ENCODE measurements around the gene GLI2.

The GLI2 gene

DNA sequence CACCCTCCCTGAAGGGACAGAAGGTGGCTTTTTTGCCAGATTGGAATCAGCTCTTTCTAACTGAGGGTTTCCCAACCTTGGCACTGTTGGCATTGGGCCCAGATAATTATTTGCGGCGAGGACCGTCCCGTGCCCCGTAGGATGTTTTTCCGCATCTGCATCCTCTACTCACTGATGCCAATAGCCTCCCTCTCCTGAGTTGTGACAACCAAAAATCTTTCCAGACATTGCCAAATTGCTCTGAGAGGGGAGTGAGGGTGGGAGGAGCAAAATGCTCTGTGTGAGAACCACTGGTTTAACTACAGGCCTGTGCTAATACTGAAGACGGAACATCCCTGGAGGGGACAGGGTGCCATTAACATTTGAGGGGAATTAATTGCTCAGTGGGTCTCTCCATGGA lies 33.6 kb upstream of the GLI2 start:
- TF ChIP-seq ZFX (IDR thresholded peaks at IDR 0.05) = no peak
- TF ChIP-seq, protein P1, sequence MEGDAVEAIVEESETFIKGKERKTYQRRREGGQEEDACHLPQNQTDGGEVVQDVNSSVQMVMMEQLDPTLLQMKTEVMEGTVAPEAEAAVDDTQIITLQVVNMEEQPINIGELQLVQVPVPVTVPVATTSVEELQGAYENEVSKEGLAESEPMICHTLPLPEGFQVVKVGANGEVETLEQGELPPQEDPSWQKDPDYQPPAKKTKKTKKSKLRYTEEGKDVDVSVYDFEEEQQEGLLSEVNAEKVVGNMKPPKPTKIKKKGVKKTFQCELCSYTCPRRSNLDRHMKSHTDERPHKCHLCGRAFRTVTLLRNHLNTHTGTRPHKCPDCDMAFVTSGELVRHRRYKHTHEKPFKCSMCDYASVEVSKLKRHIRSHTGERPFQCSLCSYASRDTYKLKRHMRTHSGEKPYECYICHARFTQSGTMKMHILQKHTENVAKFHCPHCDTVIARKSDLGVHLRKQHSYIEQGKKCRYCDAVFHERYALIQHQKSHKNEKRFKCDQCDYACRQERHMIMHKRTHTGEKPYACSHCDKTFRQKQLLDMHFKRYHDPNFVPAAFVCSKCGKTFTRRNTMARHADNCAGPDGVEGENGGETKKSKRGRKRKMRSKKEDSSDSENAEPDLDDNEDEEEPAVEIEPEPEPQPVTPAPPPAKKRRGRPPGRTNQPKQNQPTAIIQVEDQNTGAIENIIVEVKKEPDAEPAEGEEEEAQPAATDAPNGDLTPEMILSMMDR (conservative IDR thresholded peaks at IDR 0.05) = no peak
- no peak overlapping the region for H3K27ac ChIP-seq

DNA sequence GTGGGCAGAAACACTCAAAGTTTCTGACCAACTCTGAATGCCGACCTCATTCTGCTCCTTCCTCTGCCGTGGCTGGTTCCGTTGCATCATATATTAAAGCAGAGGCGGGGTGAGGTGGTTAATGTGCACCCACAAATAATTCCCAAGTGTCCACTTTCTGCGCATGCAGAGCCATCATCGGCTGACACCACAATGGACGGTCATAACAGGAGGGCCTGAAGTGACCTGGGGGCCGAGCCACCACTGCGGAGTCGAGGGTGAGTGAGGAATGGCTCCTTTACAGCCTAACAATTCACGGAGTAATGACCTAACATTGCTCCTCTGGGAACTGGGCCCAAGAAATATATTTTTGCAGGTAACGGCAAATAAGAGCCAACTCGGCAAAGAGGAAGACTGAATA lies 32.9 kb upstream of the GLI2 start:
- TF ChIP-seq, protein P1 (conservative IDR thresholded peaks at IDR 0.05) = no peak
- TF ChIP-seq ZFX (IDR thresholded peaks at IDR 0.05) = no peak
- H3K27ac ChIP-seq = no peak overlapping the region

DNA sequence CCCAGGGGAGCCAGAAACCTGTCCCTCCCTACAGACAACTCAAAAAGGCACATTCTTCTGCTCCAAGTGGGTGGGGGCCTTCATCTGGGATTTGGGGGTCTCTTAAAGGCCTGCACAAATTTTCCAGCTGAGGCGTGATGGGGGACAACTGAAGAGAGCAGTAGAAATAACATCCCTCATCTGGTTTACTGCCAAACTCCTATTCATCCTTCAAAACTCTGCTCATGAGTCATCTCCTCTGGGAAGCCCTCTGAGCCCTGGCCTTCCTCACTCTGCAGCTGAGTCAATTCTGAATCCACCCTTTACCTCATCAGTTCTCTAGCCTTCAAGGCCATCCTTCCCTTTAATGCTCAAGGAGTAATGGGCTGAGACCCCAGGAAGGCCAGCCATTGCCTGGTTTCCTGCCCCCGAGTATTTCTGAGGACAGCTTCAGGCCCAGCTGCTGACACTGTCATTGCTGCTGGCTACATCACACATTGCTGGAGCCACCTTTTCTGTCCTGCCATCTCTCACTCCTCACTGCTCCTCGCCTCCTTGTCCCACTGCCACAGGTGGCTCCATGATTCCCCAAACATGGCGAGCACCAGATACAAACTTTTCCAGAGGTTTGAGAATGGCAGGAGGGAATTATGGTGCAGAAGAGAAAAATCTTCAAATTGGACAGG lies 32.2 kb upstream of the GLI2 start:
- H3K27ac ChIP-seq = no peak overlapping the region
- TF ChIP-seq ZFX (IDR thresholded peaks at IDR 0.05) = no peak
- TF ChIP-seq, protein P1 (conservative IDR thresholded peaks at IDR 0.05) = no peak

DNA sequence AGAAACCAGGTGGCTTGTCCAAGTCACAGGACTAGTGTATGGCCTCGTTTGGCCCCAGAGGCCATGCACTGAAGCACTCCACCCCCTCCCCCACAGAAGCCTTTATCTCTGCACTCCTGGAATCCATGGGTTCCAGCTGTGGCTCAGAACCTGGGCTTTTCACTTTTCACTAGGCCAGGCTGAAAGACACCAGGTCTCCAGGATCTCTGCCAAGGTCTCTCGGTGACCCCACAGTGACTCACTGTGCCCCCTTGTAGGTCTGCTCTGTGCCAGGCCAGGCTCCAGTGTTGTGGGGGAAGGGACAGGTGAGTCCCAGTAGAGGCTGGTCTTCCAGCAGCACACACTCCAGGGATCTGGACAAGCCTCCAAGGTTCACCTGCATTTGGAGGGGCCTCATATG lies 31.0 kb upstream of the GLI2 start:
- H3K27ac ChIP-seq = no peak overlapping the region
- TF ChIP-seq, protein P1 (conservative IDR thresholded peaks at IDR 0.05) = no peak
- no peak for TF ChIP-seq ZFX (IDR thresholded peaks at IDR 0.05)

DNA sequence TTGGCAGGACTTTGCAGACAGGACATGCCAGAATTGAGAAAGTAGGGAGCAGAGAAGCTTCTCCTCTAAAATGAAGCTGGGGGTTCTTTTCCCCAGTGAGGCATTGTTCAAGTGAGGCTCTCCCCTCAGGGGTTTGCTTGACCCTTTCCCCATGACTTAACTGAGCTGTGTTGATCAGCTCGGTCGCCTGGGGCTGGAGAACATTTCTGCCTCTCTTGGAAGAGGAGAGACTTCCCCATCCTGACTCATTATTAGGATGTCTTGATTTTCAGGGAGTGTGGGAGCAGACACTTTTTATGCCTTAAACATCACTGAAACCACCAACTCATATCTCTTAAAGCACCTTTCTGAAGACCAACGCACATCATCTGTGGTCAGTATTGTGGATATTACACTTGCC lies 27.9 kb upstream of the GLI2 start:
- no peak overlapping the region for H3K27ac ChIP-seq
- TF ChIP-seq, protein P1 (conservative IDR thresholded peaks at IDR 0.05) = no peak
- TF ChIP-seq ZFX (IDR thresholded peaks at IDR 0.05) = no peak

DNA sequence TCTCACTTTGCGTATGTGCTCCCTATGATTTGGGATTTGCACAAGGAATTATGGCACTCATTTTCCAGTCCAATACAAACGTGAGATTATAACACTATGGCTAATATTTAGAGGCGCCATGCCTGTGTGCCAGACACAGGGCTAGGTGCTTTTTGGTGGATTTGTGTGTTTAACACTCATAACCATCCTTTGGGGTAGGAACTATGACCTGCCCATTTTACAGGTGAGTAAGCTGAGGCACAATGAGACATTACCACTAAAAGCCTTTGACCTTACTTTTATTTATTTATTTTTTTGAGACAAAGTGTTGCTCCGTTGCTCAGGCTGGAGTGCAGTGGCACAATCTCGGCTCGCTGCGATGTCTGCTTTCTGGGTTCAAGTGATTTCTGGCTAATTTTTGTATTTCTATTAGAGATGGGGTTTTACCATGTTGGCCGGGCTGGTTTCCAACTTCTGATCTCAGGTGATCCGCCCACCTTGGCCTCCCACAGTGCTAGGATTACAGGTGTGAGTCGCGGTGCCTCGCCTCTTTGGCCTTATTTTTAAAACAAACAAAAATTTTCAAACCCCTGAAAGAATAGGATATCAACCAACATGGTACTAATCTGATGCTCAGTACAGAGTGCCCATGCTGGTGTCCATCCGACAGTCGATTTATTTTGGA lies 26.6 kb upstream of the GLI2 start:
- H3K27ac ChIP-seq = no peak overlapping the region

DNA sequence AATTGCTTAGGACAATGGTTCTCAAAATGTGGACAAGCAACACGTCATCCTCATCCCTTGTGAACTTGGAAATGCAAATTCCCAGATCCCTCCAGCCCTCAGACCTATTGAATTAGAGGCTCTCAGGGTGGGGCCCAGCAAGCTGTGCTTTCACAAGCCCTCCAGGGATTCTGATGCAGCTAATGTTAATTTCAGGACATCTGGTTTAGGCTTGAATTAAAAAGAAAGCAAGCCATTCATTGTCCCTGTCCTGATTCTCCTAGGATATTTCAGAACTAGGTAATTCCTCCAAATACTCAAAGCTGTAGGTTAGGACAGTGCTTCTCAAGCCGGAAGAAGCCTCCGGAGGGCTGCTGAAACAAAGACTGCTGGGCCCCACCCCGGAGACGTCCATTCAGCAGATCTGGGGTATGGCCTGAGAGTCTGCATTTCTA lies 26.0 kb upstream of the GLI2 start:
- no peak overlapping the region for H3K27ac ChIP-seq
- TF ChIP-seq, protein P1 (conservative IDR thresholded peaks at IDR 0.05) = no peak
- TF ChIP-seq ZFX (IDR thresholded peaks at IDR 0.05) = no peak

More for the DNA sequence above, 26.6 kb upstream of the GLI2 start:
- no peak for TF ChIP-seq ZFX (IDR thresholded peaks at IDR 0.05)
- TF ChIP-seq, protein P1 (conservative IDR thresholded peaks at IDR 0.05) = no peak
